Activated T-cell treated with anti-CD3 and anti-CD28 coated beads for 48 hours (primary cell): ENCODE results near the gene IL11.
"Not testable (repeated sequence)": the region's sequence is repeated elsewhere in the genome, so short reads cannot be mapped to it uniquely, and the experiment has no call there.

Source experiments
- DNase-seq: peaks from one replicate; pipeline ENCODE4 v3.0.0-alpha.2; 2020; ENCODE audit warnings: low read depth

The IL11 gene

GRCh38 chr19:55350620-55351315, 19.5 kb downstream of the IL11 start:
- no peak for DNase-seq

- DNase-seq = no peak
These were observed 21.8 kb downstream of the IL11 start for GRCh38 chr19:55348317-55349034.

GRCh38 chr19:55347442-55348009, 22.7 kb downstream of the IL11 start:
- no peak for DNase-seq

GRCh38 chr19:55346725-55347441, 23.4 kb downstream of the IL11 start:
- no peak for DNase-seq

GRCh38 chr19:55345818-55346724, 24.2 kb downstream of the IL11 start:
- no peak for DNase-seq

- no peak for DNase-seq
These were observed 25.0 kb downstream of the IL11 start for GRCh38 chr19:55345101-55345817.

- DNase-seq = no peak
These were observed 25.8 kb downstream of the IL11 start for GRCh38 chr19:55344444-55344843.

GRCh38 chr19:55341595-55342531, 28.4 kb downstream of the IL11 start:
- no peak for DNase-seq

- DNase-seq = peak; percentile 73
These were observed 29.1 kb downstream of the IL11 start for GRCh38 chr19:55341171-55341588.

GRCh38 chr19:55340784-55341147, 29.5 kb downstream of the IL11 start:
- peak; percentile 33 for DNase-seq

GRCh38 chr19:55339889-55340783, 30.1 kb downstream of the IL11 start:
- peak; percentile 21 for DNase-seq

- peak; percentile 100 for DNase-seq
These were observed 31.0 kb downstream of the IL11 start, which contains the start of gene KMT5C for GRCh38 chr19:55339105-55339888. Gene KMT5C (plus strand): TSS chr19:55339876. CDS start chr19:55341937, 2,061 bp downstream.

GRCh38 chr19:55336101-55336500, 34.2 kb downstream of the IL11 start:
- DNase-seq = no peak

GRCh38 chr19:55333870-55334269, 36.4 kb downstream of the IL11 start:
- no peak for DNase-seq

GRCh38 chr19:55329791-55330190, 40.5 kb downstream of the IL11 start:
- DNase-seq = not testable (repeated sequence)

GRCh38 chr19:55328774-55329318, 41.4 kb downstream of the IL11 start:
- DNase-seq = not testable (repeated sequence)

GRCh38 chr19:55325172-55325571, 45.1 kb downstream of the IL11 start, which contains the start of gene TMEM150B:
Gene TMEM150B (minus strand): TSS chr19:55325341. CDS start chr19:55321036, 4,305 bp downstream.
- no peak for DNase-seq
